22Rv1 (cell line): ENCODE data around the gene ATP13A5.

ENCODE experiments used
- ZFX ChIP-seq: fragments of 450-650 bp; IDR thresholded peaks from 2 replicates; pipeline ENCODE4 v1.6.1; 2017; ENCODE audit warnings: antibody characterized with exemption, borderline replicate concordance
- TF ChIP-seq, protein P1 (sequence below): fragments of 450-650 bp; IDR thresholded peaks from 2 replicates; pipeline ENCODE4 v1.5.1; 2017; ENCODE audit warnings: mild to moderate bottlenecking

DNA sequence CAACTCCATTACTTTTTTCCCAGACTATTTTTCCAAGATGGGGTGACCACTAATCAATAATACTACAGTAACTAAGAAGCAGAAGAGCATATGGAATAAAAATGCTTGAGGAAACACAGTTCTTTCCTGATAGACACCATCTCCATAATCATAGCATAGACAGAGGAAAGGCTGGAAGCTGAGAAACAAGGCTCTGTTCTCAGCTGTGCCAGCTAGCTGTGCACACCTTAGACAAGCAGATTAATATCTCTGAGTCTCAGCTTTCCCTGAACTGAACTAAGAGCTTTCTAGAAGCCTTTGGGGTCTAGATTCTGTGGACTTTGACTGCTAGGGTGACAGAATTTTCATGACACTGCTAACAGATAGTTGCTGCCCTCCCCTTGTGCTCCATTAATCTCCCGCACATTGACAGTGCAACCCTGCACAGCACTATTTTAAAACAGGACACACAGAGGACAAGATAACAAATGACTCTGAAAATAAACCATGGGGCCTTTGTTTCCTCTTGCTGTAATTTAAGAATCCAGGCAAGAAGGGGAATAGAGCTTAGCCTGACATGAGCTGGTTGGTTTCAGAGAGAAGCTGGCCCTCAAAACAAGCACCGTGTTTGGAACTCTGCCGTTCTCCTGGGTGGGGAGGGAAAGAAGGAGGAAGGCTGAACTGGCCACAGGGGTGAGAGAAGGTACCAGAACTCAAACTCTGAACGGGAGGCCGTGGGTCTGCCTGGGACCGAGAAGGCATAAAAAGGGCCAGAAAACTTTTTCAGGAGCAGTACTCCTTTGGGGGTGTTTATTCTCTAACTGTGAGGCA is 67.4 kb downstream of the ATP13A5 start:
- TF ChIP-seq, protein P1, sequence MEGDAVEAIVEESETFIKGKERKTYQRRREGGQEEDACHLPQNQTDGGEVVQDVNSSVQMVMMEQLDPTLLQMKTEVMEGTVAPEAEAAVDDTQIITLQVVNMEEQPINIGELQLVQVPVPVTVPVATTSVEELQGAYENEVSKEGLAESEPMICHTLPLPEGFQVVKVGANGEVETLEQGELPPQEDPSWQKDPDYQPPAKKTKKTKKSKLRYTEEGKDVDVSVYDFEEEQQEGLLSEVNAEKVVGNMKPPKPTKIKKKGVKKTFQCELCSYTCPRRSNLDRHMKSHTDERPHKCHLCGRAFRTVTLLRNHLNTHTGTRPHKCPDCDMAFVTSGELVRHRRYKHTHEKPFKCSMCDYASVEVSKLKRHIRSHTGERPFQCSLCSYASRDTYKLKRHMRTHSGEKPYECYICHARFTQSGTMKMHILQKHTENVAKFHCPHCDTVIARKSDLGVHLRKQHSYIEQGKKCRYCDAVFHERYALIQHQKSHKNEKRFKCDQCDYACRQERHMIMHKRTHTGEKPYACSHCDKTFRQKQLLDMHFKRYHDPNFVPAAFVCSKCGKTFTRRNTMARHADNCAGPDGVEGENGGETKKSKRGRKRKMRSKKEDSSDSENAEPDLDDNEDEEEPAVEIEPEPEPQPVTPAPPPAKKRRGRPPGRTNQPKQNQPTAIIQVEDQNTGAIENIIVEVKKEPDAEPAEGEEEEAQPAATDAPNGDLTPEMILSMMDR = no peak
- TF ChIP-seq ZFX = no peak
